H1 (cell line): Measurements from ENCODE around the gene GPD1L. TPM values are rescaled to one million over a fixed set of nuclear protein-coding genes. Genes with fewer than 3 reads are reported as not detected.

Experiments
- CTCF ChIA-PET: fragments of 300-600 bp; sonication (Branson Sonifier 250); formaldehyde crosslinking; loops from one replicate; lab custom pipeline; 2021; ENCODE audit not compliant: partially characterized antibody; lab: Charles Lee
- POLR2A ChIA-PET: fragments of 300-600 bp; sonication (Branson Sonifier 250); formaldehyde crosslinking; loops from one replicate; lab custom pipeline; 2021; ENCODE audit warnings: inconsistent platforms; ENCODE audit not compliant: partially characterized antibody; lab: Charles Lee
- DNase-seq, 2 experiments: peaks; one replicate each; pipeline versions ENCODE4 v3.0.0 to v3.0.0-alpha.2; 2010 to 2022; ENCODE audit warnings: low spot score in 2 of 2, low read depth in 1 of 2, mixed read lengths in 1 of 2
- FAIRE-seq: peaks from 2 replicates; lab custom pipeline; 2011; peaks lifted over from hg19 to GRCh38; lab: Jason Lieb, UNC
- H2AFZ ChIP-seq: 2 replicates; pipeline ENCODE4 v1.8.1; 2012; ENCODE audit warnings: low read length, inconsistent platforms
- H2AK5ac ChIP-seq: 2 replicates; pipeline ENCODE4 v1.6.1; 2013; ENCODE audit warnings: low read depth, low read length
- H2BK120ac ChIP-seq: replicated peaks from 2 replicates; pipeline ENCODE3; 2013; ENCODE audit warnings: low read depth, low read length, inconsistent platforms
- H2BK12ac ChIP-seq: 2 replicates; pipeline ENCODE4 v1.6.1; 2013; ENCODE audit warnings: low read depth, low read length
- H2BK15ac ChIP-seq: 2 replicates; pipeline ENCODE4 v1.6.1; 2013; ENCODE audit warnings: low read length
- H2BK20ac ChIP-seq: 2 replicates; pipeline ENCODE4 v1.6.1; 2013; ENCODE audit warnings: low read length
- H2BK5ac ChIP-seq: 2 replicates; pipeline ENCODE4 v1.6.1; 2013; ENCODE audit warnings: low read depth, low read length
- H3K14ac ChIP-seq: 2 replicates; pipeline ENCODE4 v1.6.1; 2013; ENCODE audit warnings: inconsistent platforms; ENCODE audit not compliant: insufficient read length
- H3K18ac ChIP-seq: 2 replicates; pipeline ENCODE4 v1.6.1; 2013; ENCODE audit warnings: low read length; ENCODE audit errors: extremely low read depth
- H3K23ac ChIP-seq: 2 replicates; pipeline ENCODE4 v1.6.1; 2013; ENCODE audit warnings: inconsistent platforms; ENCODE audit not compliant: insufficient read length
- H3K23me2 ChIP-seq: 2 replicates; pipeline ENCODE4 v1.6.1; 2013; ENCODE audit warnings: low read depth, low read length
- H3K27ac ChIP-seq: 2 replicates; pipeline ENCODE4 v1.6.1; 2011; ENCODE audit warnings: low read depth, low read length, inconsistent platforms
- H3K27me3 ChIP-seq, 4 experiments: replicated peaks in 1 of 4; 1 replicate in 1 of 4; 2 replicates in 3 of 4; pipeline versions ENCODE4 v1.6.1 to v1.8.1; 2011 to 2013; ENCODE audit warnings: low read length in 3 of 4, mild to moderate bottlenecking in 3 of 4, inconsistent platforms in 2 of 4, mixed read lengths in 2 of 4, moderate library complexity in 1 of 4; ENCODE audit not compliant: control insufficient read depth in 3 of 4, insufficient read depth in 3 of 4; ENCODE audit errors: extremely low read depth in 1 of 4
- H3K36me3 ChIP-seq, 4 experiments: 2 replicates each; pipeline versions ENCODE4 v1.6.1 to v1.8.1; 2011 to 2013; ENCODE audit warnings: mild to moderate bottlenecking in 4 of 4, low read length in 3 of 4, moderate library complexity in 2 of 4, control low read depth in 1 of 4, inconsistent platforms in 1 of 4; ENCODE audit not compliant: insufficient read depth in 4 of 4, control insufficient read depth in 2 of 4
- H3K4ac ChIP-seq: replicated peaks from 2 replicates; pipeline ENCODE3; 2013; ENCODE audit warnings: low read length, low read depth, mixed read lengths, inconsistent platforms; ENCODE audit not compliant: insufficient read length
- H3K4me1 ChIP-seq, 4 experiments: replicated peaks in 1 of 4; 1 replicate in 1 of 4; 2 replicates in 3 of 4; pipeline versions ENCODE4 v1.6.1 to v1.8.1; 2011 to 2013; ENCODE audit warnings: low read length in 3 of 4, inconsistent platforms in 2 of 4, mixed read lengths in 1 of 4; ENCODE audit not compliant: insufficient read depth in 4 of 4, control insufficient read depth in 3 of 4
- H3K4me2 ChIP-seq, 2 experiments: 2 replicates each; pipeline versions ENCODE4 v1.6.1 to v1.8.1; 2011 to 2013; ENCODE audit warnings: low read depth in 2 of 2, low read length in 2 of 2, control low read depth in 1 of 2, inconsistent platforms in 1 of 2, mild to moderate bottlenecking in 1 of 2; ENCODE audit not compliant: insufficient read depth in 1 of 2
- H3K4me3 ChIP-seq, 4 experiments: fragments of 200-600, 300-600 bp in 1 of 4; sonication (generic), shearing (Covaris generic), sonication (Bioruptor Twin) in 1 of 4; 2 replicates each; pipeline versions ENCODE4 v1.5.1 to v1.8.1; 2011 to 2016; ENCODE audit warnings: low read length in 4 of 4, low read depth in 3 of 4, control low read depth in 2 of 4, inconsistent platforms in 2 of 4, mild to moderate bottlenecking in 2 of 4, mixed read lengths in 1 of 4, moderate library complexity in 1 of 4; ENCODE audit not compliant: insufficient read depth in 2 of 4; ENCODE audit errors: extremely low read depth in 1 of 4
- H3K56ac ChIP-seq: replicated peaks from 2 replicates; pipeline ENCODE3; 2013; ENCODE audit warnings: low read depth, mild to moderate bottlenecking, mixed read lengths, low read length, inconsistent platforms; ENCODE audit not compliant: insufficient read length
- H3K79me1 ChIP-seq: 2 replicates; pipeline ENCODE4 v1.6.1; 2013; ENCODE audit warnings: low read depth, low read length, control low read depth
- H3K79me2 ChIP-seq, 2 experiments: 2 replicates each; pipeline versions ENCODE4 v1.6.1 to v1.8.1; 2012 to 2013; ENCODE audit warnings: low read length in 2 of 2, mild to moderate bottlenecking in 2 of 2, inconsistent platforms in 1 of 2; ENCODE audit not compliant: insufficient read depth in 2 of 2, control insufficient read depth in 1 of 2
- H3K9ac ChIP-seq, 4 experiments: replicated peaks in 1 of 4; 1 replicate in 1 of 4; 2 replicates in 3 of 4; pipeline versions ENCODE4 v1.6.1 to v1.8.1; 2011 to 2013; ENCODE audit warnings: low read depth in 3 of 4, low read length in 3 of 4, control low read depth in 2 of 4, mild to moderate bottlenecking in 2 of 4, moderate library complexity in 2 of 4, inconsistent platforms in 1 of 4; ENCODE audit errors: extremely low read depth in 1 of 4
- H3K9me3 ChIP-seq, 2 experiments: 2 replicates each; pipeline versions ENCODE4 v1.6.1 to v1.8.1; 2012 to 2013; ENCODE audit warnings: mild to moderate bottlenecking in 2 of 2, moderate library complexity in 2 of 2, control low read depth in 1 of 2, inconsistent platforms in 1 of 2, low read depth in 1 of 2, low read length in 1 of 2, mixed read lengths in 1 of 2; ENCODE audit not compliant: insufficient read depth in 2 of 2
- H4K20me1 ChIP-seq, 2 experiments: replicated peaks in 1 of 2; 2 replicates each; pipeline versions ENCODE3 to v1.8.1; 2011 to 2013; ENCODE audit warnings: inconsistent platforms in 2 of 2, low read length in 2 of 2, mild to moderate bottlenecking in 1 of 2; ENCODE audit not compliant: insufficient read depth in 2 of 2, control insufficient read depth in 1 of 2
- H4K5ac ChIP-seq: 2 replicates; pipeline ENCODE4 v1.6.1; 2013; ENCODE audit warnings: low read length, low read depth, mixed read lengths, inconsistent platforms; ENCODE audit not compliant: insufficient read length
- H4K8ac ChIP-seq: 2 replicates; pipeline ENCODE4 v1.8.0; 2013; ENCODE audit warnings: mild to moderate bottlenecking, moderate library complexity, low read length, inconsistent platforms; ENCODE audit not compliant: insufficient read depth; ENCODE audit errors: extremely low read depth
- H4K91ac ChIP-seq: replicated peaks from 2 replicates; pipeline ENCODE3; 2013; ENCODE audit warnings: low read length, mixed read lengths, inconsistent platforms; ENCODE audit not compliant: insufficient read length
- BCL11A ChIP-seq, 2 experiments: IDR thresholded peaks; one replicate each; pipeline ENCODE4 v1.6.1; 2011; ENCODE audit warnings: low read depth in 2 of 2, low read length in 2 of 2, mild to moderate bottlenecking in 2 of 2
- BRCA1 ChIP-seq: IDR thresholded peaks from 2 replicates; pipeline ENCODE4 v1.6.1; 2012; ENCODE audit warnings: low read depth, low read length, improper control_type of control experiment
- CHD2 ChIP-seq: IDR thresholded peaks from 2 replicates; pipeline ENCODE4 v1.6.1; 2012; ENCODE audit warnings: low read length, improper control_type of control experiment
- EP300 ChIP-seq, 2 experiments: IDR thresholded peaks; 1 replicate in 1 of 2; 2 replicates in 1 of 2; pipeline ENCODE4 v1.6.1; 2011 to 2012; ENCODE audit warnings: low read depth in 2 of 2, low read length in 2 of 2, mild to moderate bottlenecking in 2 of 2, borderline replicate concordance in 1 of 2, inconsistent platforms in 1 of 2, moderate library complexity in 1 of 2
- HDAC6 ChIP-seq: IDR thresholded peaks from one replicate; pipeline ENCODE4 v1.7.1; 2012; ENCODE audit warnings: low read depth, mild to moderate bottlenecking, inconsistent platforms, low read length, moderate library complexity
- NANOG ChIP-seq: IDR thresholded peaks from 2 replicates; pipeline ENCODE4 v1.6.1; 2011; ENCODE audit warnings: low read length, low read depth, mild to moderate bottlenecking, inconsistent platforms; ENCODE audit not compliant: insufficient read depth, poor library complexity, severe bottlenecking
- RNF2 ChIP-seq: fragments of 200-900, 300-1000 bp; sonication (generic); IDR thresholded peaks from 2 replicates; pipeline ENCODE4 v1.7.1; 2016; ENCODE audit warnings: borderline replicate concordance, low read depth, mild to moderate bottlenecking, antibody characterized with exemption, low read length; ENCODE audit not compliant: poor library complexity, severe bottlenecking; ENCODE audit errors: missing control alignments
- SIRT6 ChIP-seq: IDR thresholded peaks from one replicate; pipeline ENCODE4 v1.7.1; 2012; ENCODE audit warnings: low read length, inconsistent platforms
- SIX5 ChIP-seq: IDR thresholded peaks from 2 replicates; pipeline ENCODE4 v1.6.1; 2011; ENCODE audit warnings: mild to moderate bottlenecking, low read depth, low read length
- TBP ChIP-seq: IDR thresholded peaks from 2 replicates; pipeline ENCODE4 v1.6.1; 2011; ENCODE audit warnings: low read depth, low read length, improper control_type of control experiment
- TCF12 ChIP-seq: IDR thresholded peaks from 2 replicates; pipeline ENCODE4 v1.6.1; 2011; ENCODE audit warnings: low read depth, mild to moderate bottlenecking, low read length
- WGBS, 2 experiments: shearing (Covaris generic) in 1 of 2; methylation state at CpG; one replicate each; pipeline versions ENCODE4 v1.1.6 to v1.1.7; 2013 to 2015; ENCODE audit warnings: low lambda C conversion rate in 2 of 2, mixed read lengths in 2 of 2, inconsistent platforms in 1 of 2, low coverage in 1 of 2, missing lambda C conversion rate in 1 of 2; ENCODE audit not compliant: insufficient replicate concordance in 2 of 2, insufficient coverage in 1 of 2, insufficient read length in 1 of 2; ENCODE audit errors: extremely low coverage in 1 of 2, missing lambda C conversion rate in 1 of 2; 5-methylcytosine and 5-hydroxymethylcytosine counted together
- polyA plus RNA-seq, 7 experiments: library from polyadenylated mRNA; depleted of rRNA in 3 of 7; stranded (reverse) in 5 of 7; unstranded in 2 of 7; fragments of >200 nt in 5 of 7; fragments of 200-250 nt in 2 of 7; gene quantifications; 1 replicate in 5 of 7; 2 replicates in 1 of 7; 4 replicates in 1 of 7; pipeline versions ENCODE4 v1.2.1 to v1.2.3, GENCODE V29; 2011 to 2013; ENCODE audit warnings: missing spikeins in 2 of 7, mixed read lengths in 2 of 7
- total RNA-seq: library from RNA; stranded (reverse); fragmentation: NEBNext Ultra II Directional; extraction: Animal tissue kit (Norgen Biotek cat#: 25700); gene quantifications from 2 replicates; pipeline ENCODE4 v1.2.1, GENCODE V29; 2021
- TF ChIP-seq, protein P1 (sequence below), 3 experiments: IDR thresholded peaks; 1 replicate in 2 of 3; 2 replicates in 1 of 3; pipeline versions ENCODE4 v1.5.1 to v1.6.1; 2011; ENCODE audit warnings: low read length in 3 of 3, mild to moderate bottlenecking in 3 of 3, inconsistent platforms in 2 of 3, low read depth in 1 of 3, moderate library complexity in 1 of 3; ENCODE audit not compliant: insufficient read depth in 1 of 3; ENCODE audit errors: control extremely low read depth in 1 of 3

GPD1L gene
- total and polyA plus RNA-seq, 2 of the 8 experiments (the other 6 are each of a cell fraction or from before 2014, with no cell fraction given): 2.4 to 8.4 TPM

DNA sequence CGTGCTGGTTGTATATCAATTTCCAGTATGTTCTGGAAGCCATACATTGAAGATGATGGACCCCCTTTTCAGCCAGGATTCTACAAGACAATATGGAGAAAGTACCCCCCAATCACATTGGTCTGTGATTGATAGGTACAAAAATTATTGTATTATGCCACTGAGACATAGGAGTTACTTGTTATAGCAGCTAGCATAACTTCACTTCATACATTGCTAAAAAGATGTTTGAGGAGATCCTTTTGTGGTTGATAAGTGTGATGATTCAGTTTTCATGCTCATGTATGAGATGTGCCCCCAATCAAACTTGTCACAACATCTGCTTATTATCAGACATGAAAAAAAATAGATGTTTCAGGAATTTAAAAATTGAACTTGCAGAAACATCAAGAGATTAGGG lies 66.0 kb downstream of the GPD1L start:
- Histone ChIP-seq H3K4me2 (no peak overlapping the region), H3K23ac (no peak overlapping the region), H3K9ac (no peak overlapping the region), H4K91ac (no peak overlapping the region), H2BK20ac (no peak overlapping the region), H3K27ac (no peak overlapping the region), H4K20me1 (no peaks in the 10 kb centered on the region), H3K36me3 (peaks cover 0 to 7% (median 0%) of the 10 kb centered on the region in 4 experiments; a peak in 1 of 8 replicates), H2AFZ (no peak overlapping the region), H2BK120ac (no peak overlapping the region), H3K23me2 (no peaks in the 10 kb centered on the region), H3K4ac (no peak overlapping the region), H3K14ac (no peak overlapping the region), H3K9me3 (peaks cover 15 to 20% of the 10 kb centered on the region in 2 experiments), H3K79me1 (no peaks in the 10 kb centered on the region), H3K4me3 (no peak overlapping the region), H4K8ac (no peak overlapping the region), H4K5ac (no peak overlapping the region), H3K27me3 (no peaks in the 10 kb centered on the region), H3K79me2 (no peaks in the 10 kb centered on the region), H2BK5ac (no peak overlapping the region), H2BK15ac (no peak overlapping the region), H3K18ac (no peak overlapping the region), H3K4me1 (no peaks in the 10 kb centered on the region), H3K56ac (no peak overlapping the region), H2BK12ac (no peak overlapping the region), H2AK5ac (no peak overlapping the region)
- 96% methylated on average over 1 of the region's 1 CpG; no CpG with 5 or more reads in 1 of the 2 experiments for WGBS, 2 experiments
- FAIRE-seq: no peak
- CTCF ChIA-PET: interaction anchor here (0.6 to 1.8 kb wide), 3 partner anchors 16 to 761 kb away, joined by 3 to 7 read pairs (median 4); no protein-coding TSS in a partner anchor
- POLR2A ChIA-PET: no interaction called here
- no peak for DNase-seq
- TF ChIP-seq TBP (no peak), CHD2 (no peak), TCF12 (no peak), RNF2 (no peak), SIRT6 (no peak), BRCA1 (no peak), SIX5 (no peak), EP300 (IDR thresholded peaks at IDR 0.05; ENCODE audit: borderline replicate concordance in 1 of 2, low read depth in 2 of 2, low read length in 2 of 2) (no peak), HDAC6 (no peak), NANOG (no peak), BCL11A (IDR thresholded peaks at IDR 0.05; ENCODE audit: low read depth in 2 of 2, low read length in 2 of 2) (no peak)
- TF ChIP-seq, protein P1, sequence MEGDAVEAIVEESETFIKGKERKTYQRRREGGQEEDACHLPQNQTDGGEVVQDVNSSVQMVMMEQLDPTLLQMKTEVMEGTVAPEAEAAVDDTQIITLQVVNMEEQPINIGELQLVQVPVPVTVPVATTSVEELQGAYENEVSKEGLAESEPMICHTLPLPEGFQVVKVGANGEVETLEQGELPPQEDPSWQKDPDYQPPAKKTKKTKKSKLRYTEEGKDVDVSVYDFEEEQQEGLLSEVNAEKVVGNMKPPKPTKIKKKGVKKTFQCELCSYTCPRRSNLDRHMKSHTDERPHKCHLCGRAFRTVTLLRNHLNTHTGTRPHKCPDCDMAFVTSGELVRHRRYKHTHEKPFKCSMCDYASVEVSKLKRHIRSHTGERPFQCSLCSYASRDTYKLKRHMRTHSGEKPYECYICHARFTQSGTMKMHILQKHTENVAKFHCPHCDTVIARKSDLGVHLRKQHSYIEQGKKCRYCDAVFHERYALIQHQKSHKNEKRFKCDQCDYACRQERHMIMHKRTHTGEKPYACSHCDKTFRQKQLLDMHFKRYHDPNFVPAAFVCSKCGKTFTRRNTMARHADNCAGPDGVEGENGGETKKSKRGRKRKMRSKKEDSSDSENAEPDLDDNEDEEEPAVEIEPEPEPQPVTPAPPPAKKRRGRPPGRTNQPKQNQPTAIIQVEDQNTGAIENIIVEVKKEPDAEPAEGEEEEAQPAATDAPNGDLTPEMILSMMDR (IDR thresholded peaks at IDR 0.05; ENCODE audit: control extremely low read depth in 1 of 3, insufficient read depth in 1 of 3, low read depth in 1 of 3, low read length in 3 of 3): no peak
